Peyer's patch (tissue), 4 donors: ENCODE data around the gene SLC16A3.
A peak's percentile ranks its signal among the peaks of the same experiment; 100 is the strongest.

Source experiments
- POLR2A ChIP-seq, 2 donors: fragments of 450-650 bp; IDR thresholded peaks; one replicate each; pipeline ENCODE4 v1.5.1; 2017; ENCODE audit warnings: antibody characterized with exemption in 2 of 2, mild to moderate bottlenecking in 2 of 2, moderate library complexity in 2 of 2
- TF ChIP-seq, protein P1 (sequence below), 6 experiments: fragments of 450-650 bp in 4 of 6; fragments of 200-600 bp in 2 of 6; sonication (generic) in 1 of 6; IDR thresholded peaks; one replicate each; pipeline ENCODE4 v1.5.1; 2017 to 2019; ENCODE audit warnings: antibody characterized with exemption in 6 of 6, mild to moderate bottlenecking in 3 of 6, moderate library complexity in 1 of 6

GRCh38 chr17:82267575-82268379 is 38.9 kb downstream of the SLC16A3 start:
- TF ChIP-seq, protein P1, sequence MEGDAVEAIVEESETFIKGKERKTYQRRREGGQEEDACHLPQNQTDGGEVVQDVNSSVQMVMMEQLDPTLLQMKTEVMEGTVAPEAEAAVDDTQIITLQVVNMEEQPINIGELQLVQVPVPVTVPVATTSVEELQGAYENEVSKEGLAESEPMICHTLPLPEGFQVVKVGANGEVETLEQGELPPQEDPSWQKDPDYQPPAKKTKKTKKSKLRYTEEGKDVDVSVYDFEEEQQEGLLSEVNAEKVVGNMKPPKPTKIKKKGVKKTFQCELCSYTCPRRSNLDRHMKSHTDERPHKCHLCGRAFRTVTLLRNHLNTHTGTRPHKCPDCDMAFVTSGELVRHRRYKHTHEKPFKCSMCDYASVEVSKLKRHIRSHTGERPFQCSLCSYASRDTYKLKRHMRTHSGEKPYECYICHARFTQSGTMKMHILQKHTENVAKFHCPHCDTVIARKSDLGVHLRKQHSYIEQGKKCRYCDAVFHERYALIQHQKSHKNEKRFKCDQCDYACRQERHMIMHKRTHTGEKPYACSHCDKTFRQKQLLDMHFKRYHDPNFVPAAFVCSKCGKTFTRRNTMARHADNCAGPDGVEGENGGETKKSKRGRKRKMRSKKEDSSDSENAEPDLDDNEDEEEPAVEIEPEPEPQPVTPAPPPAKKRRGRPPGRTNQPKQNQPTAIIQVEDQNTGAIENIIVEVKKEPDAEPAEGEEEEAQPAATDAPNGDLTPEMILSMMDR (IDR thresholded peaks at IDR 0.05): peak in 1 of 6 experiments; percentile 4
- peak; percentile 47 to 59 for TF ChIP-seq POLR2A (IDR thresholded peaks at IDR 0.05)
